SK-MEL-5 (cell line): Measurements from ENCODE around the gene SHLD1. TPM values are rescaled to one million over a fixed set of nuclear protein-coding genes. Genes with fewer than 3 reads are reported as not detected.
A peak's percentile ranks its signal among the peaks of the same experiment; 100 is the strongest.

Experiments used
- DNase-seq: peaks from one replicate; pipeline ENCODE4 v3.0.0-alpha.2; 2016; ENCODE audit warnings: low read depth, low spot score
- in situ Hi-C: cut with HindIII; loops from 2 replicates; pipeline ENCODE4 v1.10.0; 2016; ENCODE audit warnings: low sequenced_read_pairs, high pct_unique_total_duplicates, low pct_unique_long_range_greater_than_20kb
- small RNA-seq, 2 experiments: library from RNA; depleted of rRNA; stranded (forward); fragments of <200 nt; gene quantifications; one replicate each; pipeline ENCODE3, GENCODE V24; 2014
- total RNA-seq: library from RNA; depleted of rRNA; stranded (reverse); fragments of >200 nt; shearing (Covaris generic); gene quantifications from 2 replicates; pipeline ENCODE4 v1.2.3, GENCODE V29; 2014; rRNA removed

Gene SHLD1
- total RNA-seq, 1 experiment from 2014 or later, result 4.0 TPM

GRCh38 chr20:5890773-5891441 is 140.7 kb downstream of the SHLD1 start:
- in situ Hi-C loops, result no loop called here

GRCh38 chr20:5893052-5893451 is 142.9 kb downstream of the SHLD1 start:
- in situ Hi-C loops, result no loop called here

More at GRCh38 chr20:5890773-5891441, 140.7 kb downstream of the SHLD1 start:
- peak; percentile 24 for DNase-seq

GRCh38 chr20:5893621-5894020 is 143.4 kb downstream of the SHLD1 start:
- in situ Hi-C loops, result no loop called here

More at GRCh38 chr20:5893052-5893451, 142.9 kb downstream of the SHLD1 start:
- no peak for DNase-seq

GRCh38 chr20:5895626-5896025 is 145.4 kb downstream of the SHLD1 start:
- in situ Hi-C loops, result no loop called here
- DNase-seq, result no peak

More at GRCh38 chr20:5893621-5894020, 143.4 kb downstream of the SHLD1 start:
- DNase-seq, result no peak

- DNase-seq, result no peak
- in situ Hi-C loops, result no loop called here
Measured at GRCh38 chr20:5899444-5899843, 149.2 kb downstream of the SHLD1 start.

GRCh38 chr20:5900908-5901307 is 150.7 kb downstream of the SHLD1 start:
- in situ Hi-C loops, result no loop called here
- no peak for DNase-seq

- DNase-seq, result no peak
- in situ Hi-C loops, result no loop called here
Measured at GRCh38 chr20:5908981-5909380, 158.8 kb downstream of the SHLD1 start.

GRCh38 chr20:5910186-5910585 is 160.0 kb downstream of the SHLD1 start:
- in situ Hi-C loops, result no loop called here
- no peak for DNase-seq

GRCh38 chr20:5913166-5913565 is 163.0 kb downstream of the SHLD1 start:
- no peak for DNase-seq
- in situ Hi-C loops, result no loop called here

Small RNAs within 50 kb of the gene (small RNA-seq; reads per million reads assigned to genes)
- 0.02 to 0.38 reads per million in 2 experiments for gene RNU1-55P

Other genes starting within 250 kb of the SHLD1 start
- gene GPCPD1, start 139.4 kb upstream of the SHLD1 start, total RNA-seq, result 13.5 and 17.8 TPM in 2 replicates
- gene CHGB, start 161.1 kb downstream of the SHLD1 start, total RNA-seq, result 4.0 and 4.9 TPM in 2 replicates
- 26.9 and 29.1 TPM in 2 replicates for gene TRMT6, start 200.1 kb downstream of the SHLD1 start, total RNA-seq
- gene MCM8, start 200.3 kb downstream of the SHLD1 start, total RNA-seq, result 25.2 and 25.5 TPM in 2 replicates